Measurements from ENCODE around the gene SYT6.
"Not testable (repeated sequence)": the region's sequence is repeated elsewhere in the genome, so short reads cannot be mapped to it uniquely, and the experiment has no call there.

Gene SYT6

GRCh38 chr1:114072246-114072645, 81.4 kb downstream of the SYT6 start:
- no peak for DNase-seq (ENCODE audit: low spot score)

DNA sequence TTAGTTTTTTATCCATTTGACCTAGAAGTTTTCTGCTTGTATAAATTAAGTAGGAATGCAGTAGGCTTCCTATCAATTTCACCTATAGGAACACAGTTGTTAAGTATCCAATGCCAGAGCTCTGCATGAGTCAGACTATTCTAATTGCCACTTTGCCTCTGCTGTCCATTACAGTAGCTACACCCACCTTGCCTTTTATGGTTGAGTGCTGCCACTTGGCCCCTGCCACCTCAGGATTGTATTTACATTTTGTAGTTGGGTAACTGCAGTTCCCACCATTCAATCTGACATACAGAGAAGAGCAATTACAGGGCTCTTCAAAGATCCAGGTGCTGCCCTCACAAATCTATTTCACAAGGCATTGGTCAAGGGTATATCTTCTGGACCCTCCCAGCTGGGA, 83.9 kb downstream of the SYT6 start:
- not testable (repeated sequence) for DNase-seq (ENCODE audit: low spot score)

- DNase-seq (ENCODE audit: low spot score): not testable (repeated sequence)
Measured at GRCh38 chr1:114068684-114069083, 85.0 kb downstream of the SYT6 start.

DNA sequence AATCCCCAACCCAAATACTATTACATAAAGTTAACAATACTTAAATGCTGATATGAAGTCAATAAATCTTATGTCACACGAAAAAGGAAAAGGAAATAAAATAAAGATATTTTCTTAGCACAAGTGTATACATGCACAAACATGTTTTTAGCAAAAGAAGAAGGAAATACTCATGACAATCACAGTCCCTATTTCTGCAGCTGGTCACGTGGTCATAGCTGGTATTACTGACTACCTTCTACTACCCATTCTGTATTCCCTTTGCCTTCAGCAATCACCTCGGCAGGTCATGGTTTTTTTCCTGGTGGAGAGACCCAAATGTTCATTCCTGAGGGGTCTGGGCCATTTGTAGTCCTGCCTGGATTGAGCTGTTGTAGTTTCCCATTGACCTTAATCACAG, 88.0 kb downstream of the SYT6 start:
- not testable (repeated sequence) for DNase-seq (ENCODE audit: low spot score)

DNA sequence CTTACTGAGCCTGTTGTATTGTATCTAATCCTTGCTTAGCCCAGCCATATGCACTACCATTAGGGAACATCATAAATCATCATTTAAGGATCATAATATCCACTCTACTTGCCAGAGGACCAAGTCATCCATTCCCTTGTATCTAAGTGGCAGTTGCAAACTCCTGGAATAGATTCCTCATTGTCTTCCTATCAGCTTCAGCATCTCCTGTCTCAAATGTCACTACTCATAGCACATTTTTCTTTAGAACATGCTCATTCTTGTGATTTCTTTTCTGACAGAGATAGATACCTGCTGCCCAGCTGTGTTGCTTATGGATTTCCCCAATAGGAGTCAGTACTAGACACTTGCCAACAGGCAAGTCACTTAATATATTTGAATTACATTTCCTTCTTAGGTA, 90.1 kb downstream of the SYT6 start:
- no peak for DNase-seq (ENCODE audit: low spot score)

GRCh38 chr1:114062477-114063099, 91.1 kb downstream of the SYT6 start:
- no peak for DNase-seq (ENCODE audit: low spot score)

DNA sequence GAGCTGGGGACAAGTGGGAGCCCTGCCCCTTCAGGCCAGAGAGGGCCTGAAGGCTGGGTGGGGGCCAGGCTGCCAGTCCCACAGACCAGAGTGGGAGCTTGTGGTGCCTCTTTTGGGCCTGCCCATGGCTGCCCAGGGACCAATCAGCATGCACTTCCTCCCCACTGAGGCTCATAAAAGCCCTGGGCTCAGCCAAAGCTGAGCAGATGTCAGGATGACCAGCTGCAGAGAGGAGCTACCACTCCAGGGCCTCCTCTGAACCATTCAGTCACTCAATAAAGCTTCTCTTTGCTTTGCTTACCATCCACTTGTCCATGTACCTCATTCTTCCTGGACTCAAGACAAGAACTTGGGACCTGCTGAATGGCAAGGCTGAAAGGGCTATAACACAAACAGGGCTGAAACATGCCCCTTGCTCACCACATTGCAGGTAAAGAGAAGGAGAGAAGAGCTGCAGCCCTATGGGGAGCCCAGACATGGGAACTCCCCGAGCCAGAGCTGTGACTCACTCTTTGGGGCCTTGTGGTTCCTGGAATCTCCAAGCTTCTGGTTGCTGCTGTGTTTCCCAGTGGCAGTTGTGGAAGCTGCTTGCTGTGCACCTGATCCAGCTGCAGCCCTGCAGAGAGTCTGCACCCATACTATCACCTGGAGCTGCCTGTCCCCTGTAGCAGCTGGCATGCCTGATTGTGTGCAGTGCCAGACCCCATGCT, 92.4 kb downstream of the SYT6 start:
- DNase-seq (ENCODE audit: low spot score): no peak

GRCh38 chr1:114058236-114058635, 95.4 kb downstream of the SYT6 start:
- DNase-seq (ENCODE audit: low spot score): not testable (repeated sequence)

GRCh38 chr1:114054148-114054547, 99.5 kb downstream of the SYT6 start:
- no peak for DNase-seq (ENCODE audit: low spot score)

DNA sequence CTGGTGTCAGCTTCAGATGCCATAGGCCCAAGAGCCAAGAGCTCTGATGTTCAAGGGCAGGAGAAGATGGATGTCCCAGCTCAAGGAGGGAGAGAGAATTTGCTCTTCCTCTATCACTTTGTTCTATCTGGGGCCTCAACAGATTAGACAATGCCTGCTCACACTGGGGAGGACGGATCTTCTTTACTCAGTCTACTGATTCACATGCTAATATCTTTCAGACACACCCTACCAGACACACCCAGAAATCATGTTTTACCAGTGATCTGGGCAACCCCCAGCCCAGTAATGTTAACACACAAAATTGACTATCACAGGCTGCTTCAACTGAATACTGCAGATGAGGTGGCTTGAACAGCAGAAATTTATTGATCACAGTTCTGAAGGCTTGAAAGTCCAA, 105.4 kb downstream of the SYT6 start:
- no peak for DNase-seq (ENCODE audit: low spot score)

GRCh38 chr1:114043548-114043947, 110.1 kb downstream of the SYT6 start:
- no peak for DNase-seq (ENCODE audit: low spot score)

DNA sequence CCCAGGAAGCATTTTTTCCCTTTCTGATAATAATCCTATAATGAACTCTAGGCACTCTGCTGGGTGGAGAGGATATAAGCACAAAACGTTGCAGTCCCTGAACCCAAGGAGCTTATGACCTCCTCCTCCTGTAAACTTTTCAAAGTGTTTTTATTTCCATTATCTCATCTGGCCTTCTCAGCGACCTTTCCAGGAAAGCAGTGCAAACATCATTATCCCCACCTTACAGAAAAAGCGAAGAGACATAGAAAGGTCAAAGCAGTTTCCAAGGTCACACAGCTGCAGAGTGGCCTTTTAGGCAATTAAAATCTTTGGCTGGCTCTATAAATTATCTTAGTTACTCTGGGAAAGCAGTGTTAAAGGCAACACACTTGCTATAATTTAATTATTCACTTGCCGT, 110.6 kb downstream of the SYT6 start:
- no peak for DNase-seq (ENCODE audit: low spot score)

DNA sequence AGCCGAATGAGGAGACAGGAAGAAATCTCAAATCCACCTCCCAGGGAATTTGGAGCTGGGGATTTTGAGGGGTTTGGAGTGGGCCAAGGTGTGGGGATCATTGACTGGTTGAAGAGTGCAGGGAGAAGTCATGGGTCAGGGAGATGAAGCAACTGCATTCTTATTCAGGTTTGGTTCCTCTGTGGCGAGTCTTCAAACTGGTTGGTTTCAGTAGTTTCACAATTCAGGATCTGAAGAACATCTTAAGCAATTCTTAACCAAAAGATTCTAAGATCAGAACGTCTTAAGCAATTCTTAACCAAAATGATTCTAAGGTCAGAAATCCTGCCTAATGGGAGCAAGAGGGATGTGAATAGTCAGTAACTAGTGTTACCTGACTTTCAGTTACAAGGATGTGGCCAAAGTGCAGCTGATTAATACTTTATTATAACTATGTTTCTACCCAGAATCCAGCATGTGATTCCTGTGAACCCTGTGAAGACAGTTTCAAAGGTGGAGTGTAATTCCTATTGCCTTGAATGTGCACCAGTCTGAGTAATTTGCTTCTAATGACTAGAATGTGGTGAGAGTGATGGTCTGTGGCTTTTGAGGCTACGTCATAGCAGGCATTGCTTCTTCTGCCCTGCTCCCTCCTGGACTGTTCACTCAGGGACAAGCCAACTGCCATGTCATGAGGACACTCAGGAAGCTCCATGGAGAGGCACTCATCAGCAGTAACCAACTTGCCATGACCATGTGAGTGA, 113.2 kb downstream of the SYT6 start:
- no peak for DNase-seq (ENCODE audit: low spot score)

All from hepatic stellate cell (primary cell).